HL-60/S4 treated with phorbol 12-myristate 13-acetate at 8.2 ng/mL for 4 days and 3 days (cell line): ENCODE measurements around the gene NUPR1.
"Not testable (repeated sequence)": the region's sequence is repeated elsewhere in the genome, so short reads cannot be mapped to it uniquely, and the experiment has no call there.

Source experiments
- in situ Hi-C: fragments of 300-500 bp; cut with MboI; formaldehyde crosslinking; loops from 2 replicates; pipeline ENCODE4 v1.15.0; 2022; ENCODE audit warnings: low sequenced_read_pairs

NUPR1 gene

DNA sequence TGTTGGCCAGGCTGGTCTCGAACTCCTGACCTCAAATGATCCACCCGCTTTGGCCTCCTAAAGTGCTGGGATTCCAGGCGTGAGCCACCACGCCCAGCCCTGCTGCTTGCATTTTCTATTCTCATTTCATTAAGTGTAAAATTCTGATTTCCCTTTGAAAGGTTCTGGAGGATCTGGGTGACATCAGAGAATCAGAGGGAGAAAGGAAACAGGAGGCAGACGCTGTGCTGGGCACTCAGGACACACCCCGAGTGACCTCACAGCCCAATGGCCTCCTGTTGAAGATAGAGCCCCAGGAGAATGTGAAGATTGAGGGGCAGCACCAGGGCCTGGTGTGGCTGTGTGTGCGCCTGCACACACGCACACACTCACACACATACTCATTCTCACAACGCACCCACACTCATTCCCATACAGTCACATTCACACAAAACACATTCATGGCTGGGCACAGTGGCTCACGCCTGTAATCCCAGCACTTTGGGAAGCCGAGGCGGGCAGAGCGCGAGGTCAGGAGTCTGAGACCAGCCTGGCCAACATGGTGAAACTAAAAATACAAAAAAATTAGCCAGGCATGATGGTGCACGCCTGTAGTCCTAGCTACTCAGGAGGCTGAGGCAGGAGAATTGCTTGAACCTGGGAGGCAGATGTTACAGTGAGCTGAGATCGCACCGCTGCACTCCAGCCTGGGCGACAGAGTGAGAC, 38.1 kb downstream of the NUPR1 start:
- in situ Hi-C loops: not testable (repeated sequence)

DNA sequence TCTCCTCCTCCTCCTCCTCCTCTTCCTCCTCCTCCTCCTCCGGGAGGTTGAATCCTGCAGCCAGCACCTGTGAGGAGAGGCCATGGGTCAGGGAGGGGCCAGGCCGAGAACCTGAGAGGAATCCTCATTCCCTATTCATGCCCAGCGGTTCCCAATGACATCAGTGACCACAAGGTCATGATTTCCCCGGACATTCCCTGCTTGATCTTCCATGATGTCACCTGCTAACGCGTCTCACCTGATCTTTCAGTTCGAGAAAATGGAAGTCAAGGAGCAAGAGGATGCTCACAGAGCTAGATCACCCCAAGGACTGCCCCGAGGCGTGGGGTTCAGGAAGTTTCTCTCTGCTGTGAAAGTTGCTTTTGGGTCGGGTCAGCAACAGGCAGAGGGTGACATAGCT, 38.9 kb downstream of the NUPR1 start:
- in situ Hi-C loops: no loop called here

DNA sequence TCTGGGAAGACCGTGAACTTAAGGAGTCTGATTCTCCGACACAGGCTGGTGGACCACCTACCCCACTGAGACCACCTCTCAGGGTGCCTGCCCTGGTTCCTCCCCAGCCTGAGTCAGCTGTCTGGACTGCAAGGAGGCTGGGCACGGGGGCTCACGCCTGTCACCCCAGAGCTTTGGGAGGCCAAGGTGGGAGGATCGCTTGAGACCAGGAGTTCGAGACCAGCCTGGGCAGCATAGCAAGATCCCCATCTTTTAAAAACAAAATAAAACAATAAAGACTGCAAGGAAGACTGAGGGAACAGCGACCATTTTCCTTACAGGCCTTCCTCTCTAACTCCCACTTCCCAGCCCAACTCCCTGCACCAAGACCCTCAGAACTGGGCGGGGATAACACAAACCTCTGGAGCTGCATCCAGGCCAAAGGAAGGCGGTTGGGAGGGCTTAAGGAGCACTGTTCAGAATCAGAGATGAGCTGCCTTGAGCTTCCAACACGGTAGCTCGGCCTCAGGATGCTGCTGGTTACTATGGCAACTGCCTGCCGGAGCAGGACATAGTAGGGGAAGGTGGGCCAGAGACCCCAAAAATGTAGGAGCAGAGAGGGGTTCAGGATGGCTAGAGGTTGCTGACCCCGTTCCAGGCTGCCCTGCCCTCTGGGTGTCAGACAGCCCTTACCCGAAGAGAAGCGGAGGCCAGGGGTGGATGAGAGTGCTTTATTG, 40.0 kb downstream of the NUPR1 start:
- in situ Hi-C loops: no loop called here

DNA sequence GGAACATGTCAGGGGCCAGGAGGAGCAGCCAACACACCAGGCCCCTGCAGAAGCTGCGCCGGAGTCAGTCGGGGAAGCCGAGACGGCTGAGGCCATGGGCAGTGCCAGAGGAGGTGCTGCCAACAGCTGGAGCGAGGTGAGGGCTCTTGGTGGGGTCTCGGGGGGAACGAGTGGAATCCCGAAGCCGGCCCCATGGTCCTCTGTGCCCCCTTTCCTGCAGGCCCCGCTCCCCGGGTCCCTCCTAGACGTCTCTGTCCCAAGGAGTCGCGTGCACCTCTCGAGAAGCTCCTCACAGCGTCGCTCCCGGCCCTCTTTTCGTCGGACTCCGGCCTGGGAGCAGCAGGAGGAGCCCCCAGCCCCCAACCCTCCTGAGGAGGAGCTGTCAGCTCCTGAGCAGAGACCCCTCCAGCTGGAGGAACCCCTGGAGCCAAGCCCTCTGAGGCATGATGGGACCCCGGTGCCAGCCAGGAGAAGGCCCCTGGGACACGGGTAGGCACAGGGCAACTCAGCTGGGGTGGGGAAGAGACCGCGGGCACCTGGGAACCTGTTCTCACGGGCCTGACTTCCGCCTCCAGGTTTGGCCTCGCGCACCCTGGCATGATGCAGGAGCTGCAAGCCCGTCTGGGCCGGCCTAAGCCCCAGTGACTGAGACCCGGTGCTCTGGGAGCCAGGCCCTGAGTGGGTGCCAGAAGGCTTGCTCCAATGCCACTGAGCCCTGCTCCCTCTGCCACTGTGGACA, 40.7 kb downstream of the NUPR1 start:
- in situ Hi-C loops: no loop called here

- in situ Hi-C loops: no loop called here
These were observed 41.4 kb downstream of the NUPR1 start for GRCh38 chr16:28497386-28497785.

GRCh38 chr16:28496844-28497243, 41.9 kb downstream of the NUPR1 start:
- in situ Hi-C loops: no loop called here

GRCh38 chr16:28495795-28496749, 42.7 kb downstream of the NUPR1 start:
- in situ Hi-C loops: no loop called here

- in situ Hi-C loops: no loop called here
These were observed 43.5 kb downstream of the NUPR1 start for GRCh38 chr16:28495098-28495793.

GRCh38 chr16:28494121-28494851, 44.5 kb downstream of the NUPR1 start, which contains the start of gene APOBR:
Gene APOBR (plus strand): TSS chr16:28494643. CDS start chr16:28494682, 39 bp downstream.
- in situ Hi-C loops: no loop called here

- in situ Hi-C loops: no loop called here
These were observed 46.3 kb downstream of the NUPR1 start for GRCh38 chr16:28492511-28492910.

DNA sequence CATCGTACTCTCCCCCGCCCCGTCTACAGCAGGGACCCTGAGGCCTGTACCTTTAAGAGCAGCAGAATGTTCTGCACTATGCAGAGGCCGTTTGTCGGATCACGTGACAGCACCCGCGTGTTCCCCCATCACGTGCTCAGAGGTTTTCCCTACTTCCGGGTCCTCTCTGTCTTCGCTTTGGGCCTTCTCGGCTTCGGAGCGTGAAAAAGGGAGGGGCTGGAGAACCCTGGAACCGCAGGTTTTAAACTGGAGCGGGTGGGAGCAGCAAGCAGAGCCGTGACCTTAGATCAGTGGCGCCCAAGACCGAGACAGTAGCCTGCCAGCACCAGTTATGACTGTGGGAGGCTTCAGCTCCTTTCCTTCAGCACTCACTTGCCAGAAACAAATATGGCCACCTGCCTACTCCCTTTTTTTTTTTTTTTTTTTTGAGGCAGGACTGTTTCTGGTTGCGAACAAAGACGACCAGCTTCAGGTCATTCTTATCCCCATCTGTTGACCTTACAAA, 46.8 kb downstream of the NUPR1 start, which contains the start of gene CLN3:
Gene CLN3, minus strand, starts transcription at position 105 of the 505 bp plus-strand sequence. CDS start 315 bp downstream, outside the sequence.
- in situ Hi-C loops: no loop called here

- in situ Hi-C loops: no loop called here
These were observed 47.4 kb downstream of the NUPR1 start for GRCh38 chr16:28491230-28491969.

DNA sequence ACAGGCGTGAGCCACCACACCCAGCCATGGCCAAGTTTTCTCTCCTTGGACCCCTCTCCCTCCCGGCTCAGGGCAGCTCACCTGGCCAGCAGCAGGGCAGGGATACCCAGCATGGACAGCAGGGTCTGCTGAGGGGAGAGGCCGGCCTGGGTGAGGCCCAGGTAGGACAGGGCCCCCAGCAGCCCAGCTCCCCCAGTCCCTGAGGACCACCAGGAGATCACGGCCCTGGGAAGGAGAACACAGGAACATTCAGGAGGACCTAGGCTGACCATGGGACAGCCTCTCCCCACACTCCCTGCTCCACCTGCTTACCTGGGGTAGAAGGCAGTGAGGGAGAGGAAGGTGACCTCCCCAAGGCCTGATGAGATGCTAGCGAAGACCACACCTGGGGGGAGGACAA, 52.5 kb downstream of the NUPR1 start:
- in situ Hi-C loops: no loop called here

DNA sequence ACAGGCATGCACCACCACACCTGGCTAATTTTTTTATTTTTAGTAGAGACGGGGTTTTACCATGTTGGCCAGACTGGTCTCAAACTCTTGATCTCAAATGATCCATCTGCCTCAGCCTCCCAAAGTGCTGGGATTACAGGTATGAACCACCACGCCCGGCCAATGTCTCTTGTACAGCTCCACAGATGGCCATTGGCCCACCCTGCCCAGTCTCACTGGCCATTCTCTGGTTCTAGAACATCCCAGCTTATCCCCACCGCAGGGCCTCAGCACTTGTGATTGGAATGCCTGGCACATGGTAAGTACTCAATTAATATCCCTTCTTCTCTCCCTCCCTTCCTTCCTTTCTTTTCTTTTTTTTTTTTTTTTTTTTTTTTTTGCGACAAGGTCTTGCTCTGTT, 55.4 kb downstream of the NUPR1 start:
- in situ Hi-C loops: not testable (repeated sequence)
